ENCODE measurements around the gene BMPER. TPM values are rescaled to one million over a fixed set of nuclear protein-coding genes. Genes with fewer than 3 reads are reported as not detected.
A peak's percentile ranks its signal among the peaks of the same experiment; 100 is the strongest.

The BMPER gene
- total RNA-seq, 2 donors from 2014 or later, result 0.31 TPM; not detected in 1

GRCh38 chr7:33901847-33902246 is 3.5 kb upstream of the BMPER start:
- Mint-ChIP-seq H3K9me3 (no peaks in the 10 kb centered on the region), H3K27ac (no peak overlapping the region), H3K4me1 (ENCODE audit: low read depth in 2 of 2) (peaks cover 6% of the 10 kb centered on the region in 2 donors), H3K27me3 (peaks cover 38 to 59% of the 10 kb centered on the region in 2 donors), H3K4me3 (no peak overlapping the region), H3K36me3 (no peaks in the 10 kb centered on the region)
- ATAC-seq (no peak), DNase-seq (ENCODE audit: low spot score) (no peak)

- no peak overlapping the region for H3K4me3 Mint-ChIP-seq
- peaks cover 45 to 62% of the 10 kb centered on the region in 2 donors for H3K27me3 Mint-ChIP-seq
- no peak overlapping the region for H3K27ac Mint-ChIP-seq
- H3K9me3 Mint-ChIP-seq, result no peaks in the 10 kb centered on the region
- DNase-seq (ENCODE audit: low spot score) (no peak), ATAC-seq (no peak)
- H3K36me3 Mint-ChIP-seq, result no peaks in the 10 kb centered on the region
- peaks cover 6% of the 10 kb centered on the region in 2 donors for H3K4me1 Mint-ChIP-seq (ENCODE audit: low read depth in 2 of 2)
Measured at GRCh38 chr7:33902746-33903145, 2.6 kb upstream of the BMPER start.

- H3K36me3 Mint-ChIP-seq, result no peaks in the 10 kb centered on the region
- H3K4me3 Mint-ChIP-seq, result peak overlapping the region; percentile 80
- no peaks in the 10 kb centered on the region for H3K9me3 Mint-ChIP-seq
- H3K4me1 Mint-ChIP-seq (ENCODE audit: low read depth in 2 of 2), result peaks cover 6% of the 10 kb centered on the region in 2 donors
- DNase-seq (ENCODE audit: low spot score) (no peak), ATAC-seq (peak; percentile 45 to 58)
- peaks cover 45 to 69% of the 10 kb centered on the region in 2 donors for H3K27me3 Mint-ChIP-seq
- no peak overlapping the region for H3K27ac Mint-ChIP-seq
Measured at GRCh38 chr7:33903791-33904680, 1.3 kb upstream of the BMPER start.

GRCh38 chr7:33904681-33905388 is 504 bp upstream of the BMPER start:
- Mint-ChIP-seq H3K4me3 (peak overlapping the region; percentile 80), H3K9me3 (no peaks in the 10 kb centered on the region)
- no peak for DNase-seq (ENCODE audit: low spot score)

GRCh38 chr7:33906697-33907096 is 1.4 kb downstream of the BMPER start:
- DNase-seq (ENCODE audit: low spot score), result no peak
- Mint-ChIP-seq H3K4me3 (peak overlapping the region; percentile 18), H3K9me3 (no peaks in the 10 kb centered on the region), H3K36me3 (no peaks in the 10 kb centered on the region), H3K27me3 (peaks cover 39 to 62% of the 10 kb centered on the region in 2 donors), H3K27ac (no peak overlapping the region), H3K4me1 (ENCODE audit: low read depth in 2 of 2) (peaks cover 6% of the 10 kb centered on the region in 2 donors)
- no peak for ATAC-seq

More at GRCh38 chr7:33904681-33905388, 504 bp upstream of the BMPER start:
- Mint-ChIP-seq H3K27me3 (peaks cover 45 to 63% of the 10 kb centered on the region in 2 donors), H3K27ac (no peak overlapping the region), H3K36me3 (no peaks in the 10 kb centered on the region), H3K4me1 (ENCODE audit: low read depth in 2 of 2) (peaks cover 6% of the 10 kb centered on the region in 2 donors)
- peak; percentile 70 to 85 for ATAC-seq

- DNase-seq (ENCODE audit: low spot score) (no peak), ATAC-seq (no peak)
- H3K36me3 Mint-ChIP-seq, result no peaks in the 10 kb centered on the region
- no peak overlapping the region for H3K4me3 Mint-ChIP-seq
- no peaks in the 10 kb centered on the region for H3K9me3 Mint-ChIP-seq
- no peak overlapping the region for H3K27ac Mint-ChIP-seq
- peaks cover 6% of the 10 kb centered on the region in 2 donors for H3K4me1 Mint-ChIP-seq (ENCODE audit: low read depth in 2 of 2)
- peaks cover 32 to 62% of the 10 kb centered on the region in 2 donors for H3K27me3 Mint-ChIP-seq
Measured at GRCh38 chr7:33907625-33908024, 2.3 kb downstream of the BMPER start.

GRCh38 chr7:33909318-33909717 is 4.0 kb downstream of the BMPER start:
- Mint-ChIP-seq H3K9me3 (no peaks in the 10 kb centered on the region), H3K4me1 (ENCODE audit: low read depth in 2 of 2) (peaks cover 0 to under 1% of the 10 kb centered on the region in 2 donors), H3K27me3 (peaks cover 26 to 59% of the 10 kb centered on the region in 2 donors), H3K36me3 (no peaks in the 10 kb centered on the region), H3K4me3 (no peak overlapping the region), H3K27ac (no peak overlapping the region)
- ATAC-seq (no peak), DNase-seq (ENCODE audit: low spot score) (no peak)

- no peak overlapping the region for H3K27ac Mint-ChIP-seq
- no peak overlapping the region for H3K4me3 Mint-ChIP-seq
- no peaks in the 10 kb centered on the region for H3K4me1 Mint-ChIP-seq (ENCODE audit: low read depth in 2 of 2)
- DNase-seq (ENCODE audit: low spot score), result no peak
- H3K9me3 Mint-ChIP-seq, result no peaks in the 10 kb centered on the region
- peaks cover 26 to 59% of the 10 kb centered on the region in 2 donors for H3K27me3 Mint-ChIP-seq
- H3K36me3 Mint-ChIP-seq, result no peaks in the 10 kb centered on the region
- ATAC-seq, result no peak
Measured at GRCh38 chr7:33909755-33910154, 4.4 kb downstream of the BMPER start.

GRCh38 chr7:33910756-33911155 is 5.4 kb downstream of the BMPER start:
- no peak overlapping the region for H3K27ac Mint-ChIP-seq
- no peak overlapping the region for H3K4me3 Mint-ChIP-seq
- H3K9me3 Mint-ChIP-seq, result no peaks in the 10 kb centered on the region
- H3K27me3 Mint-ChIP-seq, result peaks cover 26 to 58% of the 10 kb centered on the region in 2 donors
- DNase-seq (ENCODE audit: low spot score) (no peak), ATAC-seq (no peak)
- H3K4me1 Mint-ChIP-seq (ENCODE audit: low read depth in 2 of 2), result no peaks in the 10 kb centered on the region
- no peaks in the 10 kb centered on the region for H3K36me3 Mint-ChIP-seq

GRCh38 chr7:33916357-33917081 is 11.2 kb downstream of the BMPER start:
- Mint-ChIP-seq H3K27me3 (peaks cover 9 to 27% of the 10 kb centered on the region in 2 donors), H3K4me3 (no peak overlapping the region), H3K4me1 (ENCODE audit: low read depth in 2 of 2) (no peaks in the 10 kb centered on the region), H3K36me3 (no peaks in the 10 kb centered on the region), H3K27ac (no peak overlapping the region), H3K9me3 (no peaks in the 10 kb centered on the region)
- DNase-seq (ENCODE audit: low spot score) (no peak), ATAC-seq (no peak)

GRCh38 chr7:33917661-33918060 is 12.3 kb downstream of the BMPER start:
- ATAC-seq (no peak), DNase-seq (ENCODE audit: low spot score) (no peak)
- Mint-ChIP-seq H3K9me3 (no peaks in the 10 kb centered on the region), H3K4me3 (no peak overlapping the region), H3K27me3 (peaks cover 15 to 24% of the 10 kb centered on the region in 2 donors), H3K27ac (no peak overlapping the region), H3K36me3 (no peaks in the 10 kb centered on the region), H3K4me1 (ENCODE audit: low read depth in 2 of 2) (no peaks in the 10 kb centered on the region)

GRCh38 chr7:33918438-33919143 is 13.3 kb downstream of the BMPER start:
- H3K9me3 Mint-ChIP-seq, result no peaks in the 10 kb centered on the region
- H3K27ac Mint-ChIP-seq, result no peak overlapping the region
- no peaks in the 10 kb centered on the region for H3K4me1 Mint-ChIP-seq (ENCODE audit: low read depth in 2 of 2)
- H3K27me3 Mint-ChIP-seq, result peaks cover 12 to 20% of the 10 kb centered on the region in 2 donors
- ATAC-seq (no peak), DNase-seq (ENCODE audit: low spot score) (no peak)
- no peak overlapping the region for H3K4me3 Mint-ChIP-seq
- no peaks in the 10 kb centered on the region for H3K36me3 Mint-ChIP-seq

GRCh38 chr7:33919449-33919848 is 14.1 kb downstream of the BMPER start:
- no peaks in the 10 kb centered on the region for H3K9me3 Mint-ChIP-seq
- no peaks in the 10 kb centered on the region for H3K36me3 Mint-ChIP-seq
- DNase-seq (ENCODE audit: low spot score), result no peak
- no peak overlapping the region for H3K4me3 Mint-ChIP-seq
- H3K27ac Mint-ChIP-seq, result no peak overlapping the region
- no peaks in the 10 kb centered on the region for H3K4me1 Mint-ChIP-seq (ENCODE audit: low read depth in 2 of 2)
- no peak for ATAC-seq
- peaks cover 17 to 28% of the 10 kb centered on the region in 2 donors for H3K27me3 Mint-ChIP-seq

All from natural killer cell treated with Interleukin-12 subunit alpha and Interleukin-12 subunit beta and Interleukin-15 and Interleukin-18, amount 100 ng/mL, for 72 hours (primary cell).